ENCODE measurements around the gene HOXB6.

Gene HOXB6

GRCh38 chr17:48621410-48622392, 16.9 kb upstream of the HOXB6 start:
- DNase-seq (ENCODE audit: low read depth), result no peak

GRCh38 chr17:48620461-48621139, 15.8 kb upstream of the HOXB6 start:
- DNase-seq (ENCODE audit: low read depth), result no peak

- DNase-seq (ENCODE audit: low read depth), result no peak
Measured at GRCh38 chr17:48619826-48620449, 15.2 kb upstream of the HOXB6 start.

- DNase-seq (ENCODE audit: low read depth), result peak; percentile 72
Measured at GRCh38 chr17:48618256-48618896, 13.6 kb upstream of the HOXB6 start.

- DNase-seq (ENCODE audit: low read depth), result no peak
Measured at GRCh38 chr17:48617471-48618255, 12.9 kb upstream of the HOXB6 start.

- no peak for DNase-seq (ENCODE audit: low read depth)
Measured at GRCh38 chr17:48616717-48617470, 12.1 kb upstream of the HOXB6 start.

- no peak for DNase-seq (ENCODE audit: low read depth)
Measured at GRCh38 chr17:48615963-48616716, 11.4 kb upstream of the HOXB6 start.

GRCh38 chr17:48615047-48615962, 10.5 kb upstream of the HOXB6 start, which contains the start of gene HOXB8:
TSS of gene HOXB8 (minus strand) at chr17:48615292. CDS start at chr17:48614704, 588 bp downstream.
- DNase-seq (ENCODE audit: low read depth), result no peak

GRCh38 chr17:48613862-48614694, 9.3 kb upstream of the HOXB6 start:
- no peak for DNase-seq (ENCODE audit: low read depth)

- no peak for DNase-seq (ENCODE audit: low read depth)
Measured at GRCh38 chr17:48612854-48613691, 8.3 kb upstream of the HOXB6 start.

GRCh38 chr17:48612456-48612853, 7.7 kb upstream of the HOXB6 start:
- DNase-seq (ENCODE audit: low read depth), result no peak

- no peak for DNase-seq (ENCODE audit: low read depth)
Measured at GRCh38 chr17:48611681-48612455, 7.1 kb upstream of the HOXB6 start.

- DNase-seq (ENCODE audit: low read depth), result no peak
Measured at GRCh38 chr17:48611213-48611612, 6.4 kb upstream of the HOXB6 start.

GRCh38 chr17:48610282-48611211, 5.8 kb upstream of the HOXB6 start, which contains the start of gene HOXB7:
TSS of gene HOXB7 (minus strand) at chr17:48611017. CDS start at chr17:48610918, 99 bp downstream.
- DNase-seq (ENCODE audit: low read depth), result no peak

Measured in iris pigment epithelial cell (primary cell).